SK-N-SH treated with all-trans-retinoic acid at 6 μM for 48 hours (cell line): ENCODE results near the gene PADI2.

Experiments used
- ATAC-seq: fragments of 200-7000 bp; cut with Tn5 transposase; 3 replicates; pipeline ENCODE4 v1.9.1; 2020; ENCODE audit warnings: mild to moderate bottlenecking, moderate library complexity
- ARNTL ChIP-seq: fragments of 450-650 bp; formaldehyde crosslinking; IDR thresholded peaks from 2 replicates; pipeline ENCODE4 v1.5.0; 2020; ENCODE audit warnings: low read depth, mild to moderate bottlenecking, moderate library complexity, borderline replicate concordance
- BACH2 ChIP-seq: fragments of 250-450 bp; sonication (Bioruptor Pico); IDR thresholded peaks from 2 replicates; pipeline ENCODE4 v1.9.0; 2021; ENCODE audit warnings: mild to moderate bottlenecking, borderline replicate concordance
- CSDC2 ChIP-seq: fragments of 250-450 bp; sonication (Bioruptor Pico); IDR thresholded peaks from 2 replicates; pipeline ENCODE4 v1.5.0; 2020; ENCODE audit warnings: mild to moderate bottlenecking, moderate library complexity
- CSRNP3 ChIP-seq: fragments of 250-450 bp; sonication (Bioruptor Pico); IDR thresholded peaks from 2 replicates; pipeline ENCODE4 v1.5.1; 2021; ENCODE audit warnings: mild to moderate bottlenecking, moderate library complexity
- ESRRG ChIP-seq: fragments of 250-450 bp; sonication (Bioruptor Pico); IDR thresholded peaks from 2 replicates; pipeline ENCODE4 v1.6.1; 2021; ENCODE audit warnings: mild to moderate bottlenecking
- GLIS3 ChIP-seq: fragments of 250-450 bp; sonication (Bioruptor Pico); IDR thresholded peaks from 2 replicates; pipeline ENCODE4 v1.5.0; 2020; ENCODE audit warnings: mild to moderate bottlenecking, moderate library complexity
- ISL1 ChIP-seq: fragments of 250-450 bp; sonication (Bioruptor Pico); IDR thresholded peaks from 2 replicates; pipeline ENCODE4 v2.1.2; 2022; ENCODE audit warnings: mild to moderate bottlenecking, moderate library complexity
- OSR1 ChIP-seq: fragments of 250-450 bp; sonication (Bioruptor Pico); IDR thresholded peaks from 2 replicates; pipeline ENCODE4 v1.8.0; 2022; ENCODE audit warnings: moderate library complexity, mild to moderate bottlenecking, inconsistent platforms
- PPARA ChIP-seq: fragments of 250-450 bp; sonication (Bioruptor Pico); IDR thresholded peaks from 2 replicates; pipeline ENCODE4 v1.5.0; 2020; ENCODE audit warnings: mild to moderate bottlenecking, borderline replicate concordance
- RARB ChIP-seq: fragments of 250-450 bp; sonication (Bioruptor Pico); IDR thresholded peaks from 2 replicates; pipeline ENCODE4 v1.8.0; 2021; ENCODE audit warnings: mild to moderate bottlenecking, moderate library complexity
- SNAI2 ChIP-seq: fragments of 250-450 bp; sonication (Bioruptor Pico); IDR thresholded peaks from 2 replicates; pipeline ENCODE4 v1.5.0; 2020; ENCODE audit warnings: mild to moderate bottlenecking, moderate library complexity
- TCF4 ChIP-seq: fragments of 250-450 bp; sonication (Bioruptor Pico); IDR thresholded peaks from 2 replicates; pipeline ENCODE4 v1.8.0; 2021; ENCODE audit warnings: mild to moderate bottlenecking, moderate library complexity, borderline replicate concordance
- TOX ChIP-seq: fragments of 250-450 bp; sonication (Bioruptor Pico); IDR thresholded peaks from 2 replicates; pipeline ENCODE4 v1.8.0; 2021; ENCODE audit warnings: mild to moderate bottlenecking, moderate library complexity, borderline replicate concordance
- TSHZ2 ChIP-seq: fragments of 250-450 bp; sonication (Bioruptor Pico); IDR thresholded peaks from 2 replicates; pipeline ENCODE4 v1.5.0; 2020; ENCODE audit warnings: mild to moderate bottlenecking, moderate library complexity
- ZC3H10 ChIP-seq: fragments of 250-450 bp; sonication (Bioruptor Pico); IDR thresholded peaks from 2 replicates; pipeline ENCODE4 v1.5.1; 2021; ENCODE audit warnings: mild to moderate bottlenecking, moderate library complexity
- ZFP30 ChIP-seq: fragments of 450-650 bp; formaldehyde crosslinking; IDR thresholded peaks from 2 replicates; pipeline ENCODE4 v1.5.0; 2022; ENCODE audit warnings: mild to moderate bottlenecking, moderate library complexity
- ZNF565 ChIP-seq: fragments of 450-650 bp; formaldehyde crosslinking; conservative IDR thresholded peaks from 2 replicates; pipeline ENCODE4 v1.5.0; 2020; ENCODE audit warnings: low read depth, mild to moderate bottlenecking, moderate library complexity
- ZNF70 ChIP-seq: fragments of 450-650 bp; formaldehyde crosslinking; IDR thresholded peaks from 2 replicates; pipeline ENCODE4 v1.5.0; 2020; ENCODE audit warnings: mild to moderate bottlenecking, moderate library complexity
- ZNF8 ChIP-seq: fragments of 450-650 bp; formaldehyde crosslinking; IDR thresholded peaks from 2 replicates; pipeline ENCODE4 v1.5.0; 2020; ENCODE audit warnings: mild to moderate bottlenecking, moderate library complexity
- TF ChIP-seq, protein P1 (sequence below): fragments of 250-450 bp; sonication (Bioruptor Pico); IDR thresholded peaks from 2 replicates; pipeline ENCODE4 v1.8.0; 2020; ENCODE audit warnings: mild to moderate bottlenecking, moderate library complexity, borderline replicate concordance
- TF ChIP-seq, protein P2 (sequence below): fragments of 250-450 bp; sonication (Bioruptor Pico); IDR thresholded peaks from 2 replicates; pipeline ENCODE4 v1.5.1; 2020; ENCODE audit warnings: low read depth, mild to moderate bottlenecking, moderate library complexity

The PADI2 gene

GRCh38 chr1:17163789-17164666 is 44.8 kb upstream of the PADI2 start:
- no peak for ATAC-seq
- TF ChIP-seq CSRNP3 (no peak), OSR1 (CRISPR knock-in tag) (no peak), ZC3H10 (CRISPR knock-in tag) (no peak), ZNF8 (CRISPR knock-in tag) (no peak), ZNF565 (CRISPR knock-in tag) (no peak), TCF4 (CRISPR knock-in tag) (no peak), CSDC2 (CRISPR knock-in tag) (no peak), GLIS3 (CRISPR knock-in tag) (no peak), ISL1 (CRISPR knock-in tag) (no peak), ZFP30 (CRISPR knock-in tag) (no peak), TSHZ2 (CRISPR knock-in tag) (no peak), ESRRG (CRISPR knock-in tag) (no peak), ARNTL (CRISPR knock-in tag) (no peak), PPARA (no peak), BACH2 (CRISPR knock-in tag) (no peak)
- TF ChIP-seq, protein P1, sequence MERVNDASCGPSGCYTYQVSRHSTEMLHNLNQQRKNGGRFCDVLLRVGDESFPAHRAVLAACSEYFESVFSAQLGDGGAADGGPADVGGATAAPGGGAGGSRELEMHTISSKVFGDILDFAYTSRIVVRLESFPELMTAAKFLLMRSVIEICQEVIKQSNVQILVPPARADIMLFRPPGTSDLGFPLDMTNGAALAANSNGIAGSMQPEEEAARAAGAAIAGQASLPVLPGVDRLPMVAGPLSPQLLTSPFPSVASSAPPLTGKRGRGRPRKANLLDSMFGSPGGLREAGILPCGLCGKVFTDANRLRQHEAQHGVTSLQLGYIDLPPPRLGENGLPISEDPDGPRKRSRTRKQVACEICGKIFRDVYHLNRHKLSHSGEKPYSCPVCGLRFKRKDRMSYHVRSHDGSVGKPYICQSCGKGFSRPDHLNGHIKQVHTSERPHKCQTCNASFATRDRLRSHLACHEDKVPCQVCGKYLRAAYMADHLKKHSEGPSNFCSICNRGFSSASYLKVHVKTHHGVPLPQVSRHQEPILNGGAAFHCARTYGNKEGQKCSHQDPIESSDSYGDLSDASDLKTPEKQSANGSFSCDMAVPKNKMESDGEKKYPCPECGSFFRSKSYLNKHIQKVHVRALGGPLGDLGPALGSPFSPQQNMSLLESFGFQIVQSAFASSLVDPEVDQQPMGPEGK, result no peak
- TF ChIP-seq, all 23 proteins: peak for 0

- no peak for ATAC-seq
These were observed 44.1 kb upstream of the PADI2 start for GRCh38 chr1:17163371-17163770.

DNA sequence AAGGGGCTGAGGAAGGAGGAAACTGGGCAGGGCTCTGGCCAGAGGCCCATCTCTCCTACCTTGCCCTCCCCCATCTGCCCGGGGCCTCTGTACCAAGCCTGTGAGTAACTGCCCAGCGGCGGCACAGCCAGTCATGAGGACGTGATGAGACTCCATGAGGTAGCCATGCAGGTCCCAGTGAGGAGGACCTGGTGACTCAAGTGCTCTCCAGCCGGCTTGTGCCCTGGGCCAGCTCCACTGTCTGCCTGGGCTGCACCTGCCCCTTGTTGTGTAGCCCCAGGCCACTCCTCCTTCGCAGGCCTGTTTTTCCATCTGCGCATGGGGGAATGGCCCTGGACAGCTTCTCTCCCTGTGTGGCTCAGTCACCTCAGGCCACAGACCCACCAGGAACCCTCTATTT is 43.7 kb upstream of the PADI2 start:
- ATAC-seq, result no peak; the same call in 2 of the 3 replicates

More at GRCh38 chr1:17163371-17163770, 44.1 kb upstream of the PADI2 start:
- TF ChIP-seq ZNF70 (no peak), ZFP30 (CRISPR knock-in tag) (no peak), PPARA (no peak)

More for the DNA sequence above, 43.7 kb upstream of the PADI2 start:
- TF ChIP-seq BACH2 (CRISPR knock-in tag), result no peak
- no peak for TF ChIP-seq SNAI2 (CRISPR knock-in tag)
- TF ChIP-seq ZNF565 (CRISPR knock-in tag), result no peak
- no peak for TF ChIP-seq TCF4 (CRISPR knock-in tag)
- TF ChIP-seq ISL1 (CRISPR knock-in tag), result no peak
- TF ChIP-seq, protein P1, result no peak
- TF ChIP-seq GLIS3 (CRISPR knock-in tag), result no peak
- TF ChIP-seq, protein P2, sequence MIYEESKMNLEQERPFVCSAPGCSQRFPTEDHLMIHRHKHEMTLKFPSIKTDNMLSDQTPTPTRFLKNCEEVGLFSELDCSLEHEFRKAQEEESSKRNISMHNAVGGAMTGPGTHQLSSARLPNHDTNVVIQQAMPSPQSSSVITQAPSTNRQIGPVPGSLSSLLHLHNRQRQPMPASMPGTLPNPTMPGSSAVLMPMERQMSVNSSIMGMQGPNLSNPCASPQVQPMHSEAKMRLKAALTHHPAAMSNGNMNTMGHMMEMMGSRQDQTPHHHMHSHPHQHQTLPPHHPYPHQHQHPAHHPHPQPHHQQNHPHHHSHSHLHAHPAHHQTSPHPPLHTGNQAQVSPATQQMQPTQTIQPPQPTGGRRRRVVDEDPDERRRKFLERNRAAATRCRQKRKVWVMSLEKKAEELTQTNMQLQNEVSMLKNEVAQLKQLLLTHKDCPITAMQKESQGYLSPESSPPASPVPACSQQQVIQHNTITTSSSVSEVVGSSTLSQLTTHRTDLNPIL, result no peak
- TF ChIP-seq TOX (CRISPR knock-in tag), result no peak
- TF ChIP-seq PPARA, result no peak
- no peak for TF ChIP-seq RARB (CRISPR knock-in tag)
